IMR-90 (cell line): ENCODE results near the gene TNS3. TPM values are rescaled to one million over a fixed set of nuclear protein-coding genes. Genes with fewer than 3 reads are reported as not detected.
A peak's percentile ranks its signal among the peaks of the same experiment; 100 is the strongest.

Experiments used
- ATAC-seq: fragments of 200-7000 bp; cut with Tn5 transposase; 2 replicates; pipeline ENCODE4 v1.9.1; 2020; ENCODE audit warnings: low read depth, mild to moderate bottlenecking, moderate library complexity
- BruUV-seq: library from RNA; stranded (reverse); fragments of 400-500 nt; replicated peaks from 2 replicates; lab custom pipeline; 2021; lab: Mats Ljungman, UMichigan
- CTCF ChIA-PET: fragments of 300-600 bp; formaldehyde crosslinking; extraction: SDS; loops from one replicate; lab custom pipeline; 2021; ENCODE audit warnings: antibody characterized with exemption; lab: Yijun Ruan, JAX
- POLR2A ChIA-PET: fragments of 300-600 bp; sonication (Branson Sonifier 250); formaldehyde crosslinking; loops from one replicate; lab custom pipeline; 2022; ENCODE audit warnings: antibody characterized with exemption; ENCODE audit not compliant: unreplicated experiment; lab: Charles Lee
- DNase-seq: peaks from one replicate; pipeline ENCODE4 v3.0.0; 2013
- H2AFZ ChIP-seq: replicated peaks from 2 replicates; pipeline ENCODE3; 2013; ENCODE audit warnings: low read length, mild to moderate bottlenecking; ENCODE audit not compliant: poor library complexity
- H2AK5ac ChIP-seq: 2 replicates; pipeline ENCODE4 v1.6.1; 2013; ENCODE audit warnings: low read depth, low read length, inconsistent platforms
- H2AK9ac ChIP-seq: replicated peaks from 2 replicates; pipeline ENCODE3; 2013; ENCODE audit warnings: mild to moderate bottlenecking, low read depth, low read length, moderate library complexity; ENCODE audit not compliant: poor library complexity
- H2BK120ac ChIP-seq: 2 replicates; pipeline ENCODE4 v1.6.1; 2013; ENCODE audit warnings: low read depth, low read length, inconsistent platforms
- H2BK15ac ChIP-seq: 3 replicates; pipeline ENCODE4 v1.6.1; 2013; ENCODE audit warnings: low read depth, low read length, inconsistent platforms
- H2BK20ac ChIP-seq: 2 replicates; pipeline ENCODE4 v1.6.1; 2013; ENCODE audit warnings: low read depth, mild to moderate bottlenecking, inconsistent platforms, low read length, moderate library complexity
- H2BK5ac ChIP-seq: 2 replicates; pipeline ENCODE4 v1.6.1; 2013; ENCODE audit warnings: mild to moderate bottlenecking, low read depth, low read length, inconsistent platforms; ENCODE audit not compliant: poor library complexity, severe bottlenecking
- H3K14ac ChIP-seq: replicated peaks from 2 replicates; pipeline ENCODE4 v1.6.1; 2013; ENCODE audit warnings: low read depth, low read length, inconsistent platforms
- H3K18ac ChIP-seq: 2 replicates; pipeline ENCODE4 v1.6.1; 2013; ENCODE audit warnings: low read depth, low read length, control low read depth
- H3K23ac ChIP-seq: 2 replicates; pipeline ENCODE4 v1.6.1; 2013; ENCODE audit warnings: low read depth, low read length, inconsistent platforms
- H3K27ac ChIP-seq: 2 replicates; pipeline ENCODE4 v1.5.1; 2013; ENCODE audit warnings: mild to moderate bottlenecking, control low read depth, low read length; ENCODE audit not compliant: insufficient read depth
- H3K27me3 ChIP-seq: 2 replicates; pipeline ENCODE4 v1.6.1; 2013; ENCODE audit warnings: low read length; ENCODE audit not compliant: control insufficient read depth, insufficient read depth
- H3K36me3 ChIP-seq: 2 replicates; pipeline ENCODE4 v1.6.1; 2013; ENCODE audit warnings: low read length, mixed read lengths; ENCODE audit not compliant: control insufficient read depth, insufficient read depth
- H3K4ac ChIP-seq: 2 replicates; pipeline ENCODE4 v1.6.1; 2013; ENCODE audit warnings: low read depth, low read length, inconsistent platforms
- H3K4me1 ChIP-seq: 2 replicates; pipeline ENCODE4 v1.6.1; 2013; ENCODE audit warnings: low read length, mixed read lengths; ENCODE audit not compliant: control insufficient read depth, insufficient read depth
- H3K4me2 ChIP-seq: 2 replicates; pipeline ENCODE4 v1.6.1; 2013; ENCODE audit warnings: low read depth, mild to moderate bottlenecking, control low read depth, low read length, moderate library complexity
- H3K4me3 ChIP-seq: 2 replicates; pipeline ENCODE4 v1.5.1; 2013; ENCODE audit warnings: low read depth, mild to moderate bottlenecking, control low read depth, low read length, moderate library complexity; ENCODE audit not compliant: insufficient read depth
- H3K56ac ChIP-seq: 2 replicates; pipeline ENCODE4 v1.6.1; 2013; ENCODE audit warnings: low read length, inconsistent platforms; ENCODE audit not compliant: insufficient read depth; ENCODE audit errors: extremely low read depth
- H3K79me1 ChIP-seq, 2 experiments: 2 replicates each; pipeline ENCODE4 v1.6.1; 2013; ENCODE audit warnings: low read length in 2 of 2, inconsistent platforms in 1 of 2, low read depth in 1 of 2
- H3K9ac ChIP-seq: 2 replicates; pipeline ENCODE4 v1.6.1; 2013; ENCODE audit warnings: low read depth, low read length, control low read depth
- H3K9me1 ChIP-seq: 2 replicates; pipeline ENCODE4 v1.6.1; 2013; ENCODE audit warnings: low read length, inconsistent platforms; ENCODE audit not compliant: insufficient read depth
- H3K9me3 ChIP-seq: 2 replicates; pipeline ENCODE4 v1.6.1; 2013; ENCODE audit warnings: low read length; ENCODE audit not compliant: control insufficient read depth, insufficient read depth
- H4K20me1 ChIP-seq: 2 replicates; pipeline ENCODE4 v1.6.1; 2013; ENCODE audit warnings: low read length, inconsistent platforms; ENCODE audit not compliant: insufficient read depth
- H4K5ac ChIP-seq: 2 replicates; pipeline ENCODE4 v1.6.1; 2013; ENCODE audit warnings: mild to moderate bottlenecking, low read depth, low read length, control low read depth
- H4K8ac ChIP-seq, 2 experiments: 2 replicates each; pipeline ENCODE4 v1.6.1; 2013; ENCODE audit warnings: low read depth in 2 of 2, low read length in 2 of 2, control low read depth in 1 of 2, inconsistent platforms in 1 of 2
- H4K91ac ChIP-seq: 2 replicates; pipeline ENCODE4 v1.6.1; 2013; ENCODE audit warnings: low read depth, low read length, inconsistent platforms; ENCODE audit not compliant: insufficient read depth
- FOS ChIP-seq: fragments of 150-350 bp; IDR thresholded peaks from 2 replicates; pipeline ENCODE4 v1.6.1; 2016; ENCODE audit warnings: low read depth, low read length
- MXI1 ChIP-seq: IDR thresholded peaks from 2 replicates; pipeline ENCODE4 v1.6.1; 2012; ENCODE audit warnings: low read depth, mild to moderate bottlenecking, low read length, moderate library complexity, borderline replicate concordance
- NFE2L2 ChIP-seq: fragments of 150-350 bp; IDR thresholded peaks from 2 replicates; pipeline ENCODE4 v1.6.1; 2016; ENCODE audit warnings: low read depth, mild to moderate bottlenecking, low read length
- WGBS, 2 experiments: methylation state at CpG; one replicate each; pipeline versions ENCODE4 v1.1.5 to v1.1.7; 2013; ENCODE audit warnings: missing lambda C conversion rate in 2 of 2; ENCODE audit not compliant: insufficient read length in 1 of 2; ENCODE audit errors: extremely low coverage in 2 of 2; 5-methylcytosine and 5-hydroxymethylcytosine counted together
- dilution Hi-C: fragments of 300-500 bp; cut with HindIII; formaldehyde crosslinking; loops from one replicate; pipeline ENCODE4 v1.14.3; 2018; ENCODE audit warnings: low sequenced_read_pairs; ENCODE audit not compliant: unreplicated experiment
- in situ Hi-C: fragments of 300-500 bp; cut with MboI; formaldehyde crosslinking; loops from 3 replicates; pipeline ENCODE4 v1.14.3; 2019; ENCODE audit warnings: low sequenced_read_pairs, inconsistent platforms, mixed read lengths
- intact Hi-C: fragments of 100-400 bp; cut with micrococcal nuclease; formaldehyde crosslinking; loops from 2 replicates; pipeline ENCODE4 v1.10.0; 2022
- polyA plus RNA-seq, 3 experiments: library from polyadenylated mRNA; depleted of rRNA; stranded (reverse); fragments of >200 nt; gene quantifications; 2 replicates each; pipeline ENCODE4 v1.2.3, GENCODE V29; 2012; ENCODE audit warnings: low replicate concordance in 1 of 3
- total RNA-seq: library from RNA; depleted of rRNA; stranded (reverse); fragments of >200 nt; gene quantifications from 2 replicates; pipeline ENCODE4 v1.2.3, GENCODE V29; 2012

TNS3 gene
- total and polyA plus RNA-seq, 2 of the 4 experiments (the other 2 are of a cell fraction): 64.3 to 79.2 TPM

- Histone ChIP-seq H3K4me2 (no peak overlapping the region), H3K79me1 (peaks cover 0 to 9% of the 10 kb centered on the region in 2 experiments; a peak in 1 of 4 replicates), H3K14ac (no peak overlapping the region), H3K56ac (no peak overlapping the region), H3K4me3 (no peak overlapping the region), H3K27me3 (no peaks in the 10 kb centered on the region), H2BK5ac (no peak overlapping the region), H3K27ac (no peak overlapping the region), H4K8ac (no peak overlapping the region; a peak in 1 of 4 replicates), H3K9me1 (peaks cover 12% of the 10 kb centered on the region), H3K9me3 (no peaks in the 10 kb centered on the region), H3K18ac (no peak overlapping the region), H3K23ac (no peak overlapping the region), H2AK9ac (peak overlapping the region; percentile 20), H4K5ac (no peak overlapping the region), H2AK5ac (peak overlapping the region; percentile 43; the same call in 1 of the 2 replicates), H3K4ac (no peak overlapping the region), H4K20me1 (no peaks in the 10 kb centered on the region), H3K4me1 (peaks cover 24% of the 10 kb centered on the region), H2AFZ (no peak overlapping the region), H2BK120ac (peak overlapping the region; percentile 20), H2BK15ac (no peak overlapping the region), H3K36me3 (no peaks in the 10 kb centered on the region), H2BK20ac (no peak overlapping the region), H4K91ac (peak overlapping the region; percentile 16), H3K9ac (no peak overlapping the region)
- CTCF ChIA-PET: no interaction called here
- intact Hi-C loops (loop anchor here (10.0 kb wide), 1 partner anchor 357 kb away; the partner anchor contains the start of gene PKD1L1), dilution Hi-C loops (no loop called here), in situ Hi-C loops (loop anchor here (10.0 kb wide), 1 partner anchor 227 kb away; no protein-coding TSS in a partner anchor)
- ATAC-seq (no peak), DNase-seq (no peak)
- BruUV-seq: no TSS peak
- POLR2A ChIA-PET: no interaction called here
- TF ChIP-seq NFE2L2: no peak
- TF ChIP-seq MXI1: no peak
- no peak for TF ChIP-seq FOS
- 100% methylated on average over 3 of the region's 7 CpGs; no CpG with 5 or more reads in 1 of the 2 experiments for WGBS, 2 experiments
Measured at GRCh38 chr7:47587351-47587750, 5.4 kb upstream of the TNS3 start.
